GM19397 (cell line): Measurements from ENCODE around the gene PRAMEF27.
"Not testable (repeated sequence)": the region's sequence is repeated elsewhere in the genome, so short reads cannot be mapped to it uniquely, and the experiment has no call there.

Experiments used
- ATAC-seq: cut with Tn5 transposase; IDR thresholded peaks from one replicate; pipeline ENCODE4 v1.9.1; 2021; ENCODE audit warnings: mild to moderate bottlenecking, moderate library complexity; ENCODE audit not compliant: unreplicated experiment

PRAMEF27 gene

GRCh38 chr1:13056475-13056874 lies at the start of gene PRAMEF27:
Gene PRAMEF27, minus strand, starts transcription at chr1:13056575. Its CDS starts 2,916 bp downstream, at chr1:13053659.
- not testable (repeated sequence) for ATAC-seq

GRCh38 chr1:13070474-13070873 lies 14.1 kb upstream of the PRAMEF27 start, which contains the start of gene PRAMEF25:
Gene PRAMEF25, plus strand, starts transcription at chr1:13070774. Its CDS starts 2,920 bp downstream, at chr1:13073694.
- ATAC-seq = not testable (repeated sequence)

GRCh38 chr1:13019846-13020245 lies 36.5 kb downstream of the PRAMEF27 start:
- not testable (repeated sequence) for ATAC-seq

GRCh38 chr1:13011932-13012331 lies 44.4 kb downstream of the PRAMEF27 start:
- not testable (repeated sequence) for ATAC-seq

GRCh38 chr1:13009348-13009747 lies 47.0 kb downstream of the PRAMEF27 start:
- not testable (repeated sequence) for ATAC-seq

GRCh38 chr1:13005732-13006131 lies 50.6 kb downstream of the PRAMEF27 start:
- ATAC-seq = not testable (repeated sequence)
